DMS53 (cell line): ENCODE measurements around the gene AIFM2.
"Not testable (repeated sequence)": the region's sequence is repeated elsewhere in the genome, so short reads cannot be mapped to it uniquely, and the experiment has no call there.

Experiments
- DNase-seq: peaks from one replicate; lab custom pipeline; 2025; lab: John Stamatoyannopoulos, UW

Gene AIFM2

GRCh38 chr10:70093335-70093944, 39.2 kb downstream of the AIFM2 start:
- DNase-seq: no peak

- DNase-seq: no peak
These were observed 40.3 kb downstream of the AIFM2 start for GRCh38 chr10:70092389-70092718.

- DNase-seq: no peak
These were observed 41.7 kb downstream of the AIFM2 start for GRCh38 chr10:70090951-70091350.

- DNase-seq: no peak
These were observed 42.6 kb downstream of the AIFM2 start for GRCh38 chr10:70090013-70090412.

GRCh38 chr10:70088308-70088698, 44.3 kb downstream of the AIFM2 start:
- DNase-seq: no peak

- no peak for DNase-seq
These were observed 44.9 kb downstream of the AIFM2 start for GRCh38 chr10:70087616-70088307.

GRCh38 chr10:70085975-70086613, 46.5 kb downstream of the AIFM2 start:
- peak; percentile 43 for DNase-seq

GRCh38 chr10:70084189-70084588, 48.4 kb downstream of the AIFM2 start:
- peak; percentile 48 for DNase-seq

GRCh38 chr10:70080789-70081188, 51.8 kb downstream of the AIFM2 start:
- not testable (repeated sequence) for DNase-seq

GRCh38 chr10:70078937-70079336, 53.7 kb downstream of the AIFM2 start:
- DNase-seq: no peak

GRCh38 chr10:70078329-70078728, 54.3 kb downstream of the AIFM2 start:
- peak; percentile 79 for DNase-seq

- no peak for DNase-seq
These were observed 57.7 kb downstream of the AIFM2 start for GRCh38 chr10:70074971-70075370.

- DNase-seq: no peak
These were observed 58.5 kb downstream of the AIFM2 start for GRCh38 chr10:70074165-70074564.

GRCh38 chr10:70070834-70071233, 61.8 kb downstream of the AIFM2 start:
- DNase-seq: no peak

- DNase-seq: no peak
These were observed 63.3 kb downstream of the AIFM2 start for GRCh38 chr10:70069346-70069745.

GRCh38 chr10:70068925-70069324, 63.7 kb downstream of the AIFM2 start:
- DNase-seq: no peak

GRCh38 chr10:70067586-70067985, 65.0 kb downstream of the AIFM2 start:
- DNase-seq: no peak

- no peak for DNase-seq
These were observed 66.4 kb downstream of the AIFM2 start for GRCh38 chr10:70066190-70066589.

- no peak for DNase-seq
These were observed 68.1 kb downstream of the AIFM2 start for GRCh38 chr10:70064486-70064885.

GRCh38 chr10:70063418-70064098, 69.1 kb downstream of the AIFM2 start:
- DNase-seq: no peak
